ENCODE data around the gene RTP1.

- TF ChIP-seq POLR2AphosphoS5 (IDR thresholded peaks at IDR 0.05) (no peak), CTCF (IDR thresholded peaks at IDR 0.05) (no peak), POLR2A (IDR thresholded peaks at IDR 0.05) (no peak)
These were observed 15.4 kb downstream of the RTP1 start for GRCh38 chr3:187212705-187213104.

Measured in upper lobe of left lung (tissue), 4 donors.